Sigmoid colon (tissue), 7 donors: ENCODE data around the gene MSH2. TPM values are rescaled to one million over a fixed set of nuclear protein-coding genes. Genes with fewer than 3 reads are reported as not detected.

Experiments
- DNase-seq: peaks from one replicate; pipeline ENCODE4 v3.0.0-alpha.2; 2019
- H3K27ac ChIP-seq, 4 donors: fragments of 200-600 bp; sonication (generic); one replicate each; pipeline ENCODE4 v1.5.1; 2016 to 2019; ENCODE audit warnings: mild to moderate bottlenecking in 1 of 4
- H3K27me3 ChIP-seq, 3 donors: fragments of 200-600 bp; sonication (generic); one replicate each; pipeline ENCODE4 v1.5.1; 2019; ENCODE audit warnings: mild to moderate bottlenecking in 1 of 3
- H3K36me3 ChIP-seq, 4 donors: fragments of 200-600 bp; sonication (generic); one replicate each; pipeline ENCODE4 v1.5.1; 2016 to 2019
- H3K4me1 ChIP-seq, 4 donors: fragments of 200-600 bp; sonication (generic); one replicate each; pipeline ENCODE4 v1.5.1; 2017 to 2019
- H3K4me3 ChIP-seq, 4 donors: fragments of 200-600 bp; sonication (generic); one replicate each; pipeline ENCODE4 v1.5.1; 2017 to 2019; ENCODE audit warnings: mild to moderate bottlenecking in 2 of 4, moderate library complexity in 1 of 4
- H3K9me3 ChIP-seq, 4 donors: fragments of 200-600 bp in 3 of 4; sonication (generic) in 3 of 4; one replicate each; pipeline versions ENCODE4 v1.5.1 to v1.6.1; 2013 to 2019
- EP300 ChIP-seq, 4 donors: sonication (generic); formaldehyde crosslinking; IDR thresholded peaks; one replicate each; pipeline ENCODE4 v1.6.1; 2017; ENCODE audit warnings: antibody characterized with exemption in 4 of 4
- POLR2A ChIP-seq, 2 donors: fragments of 450-650 bp; IDR thresholded peaks; one replicate each; pipeline ENCODE4 v1.6.1; 2016; ENCODE audit warnings: antibody characterized with exemption in 2 of 2, mild to moderate bottlenecking in 2 of 2, moderate library complexity in 2 of 2
- POLR2AphosphoS5 ChIP-seq, 4 donors: sonication (generic); formaldehyde crosslinking; IDR thresholded peaks; one replicate each; pipeline ENCODE4 v1.6.1; 2017; ENCODE audit warnings: antibody characterized with exemption in 4 of 4
- WGBS, 2 donors: extraction: QIAGEN DNeasy Blood & Tissue Kit; methylation state at CpG; one replicate each; pipeline ENCODE4 v1.1.7; 2013; 5-methylcytosine and 5-hydroxymethylcytosine counted together
- intact Hi-C: fragments of 100-400 bp; cut with DNase I; formaldehyde crosslinking; loops from one replicate; pipeline ENCODE4 v1.15.1; 2023
- polyA plus RNA-seq, 3 donors: library from polyadenylated mRNA; stranded (reverse); fragments of 200-250 nt; gene quantifications; one replicate each; pipeline ENCODE4 v1.2.3, GENCODE V29; 2013
- total RNA-seq, 4 donors: library from RNA; depleted of rRNA; stranded (reverse); fragments of >200 nt; gene quantifications; one replicate each; pipeline ENCODE4 v1.1.0, GENCODE V29; 2016
- TF ChIP-seq, protein P1 (sequence below), 4 experiments: fragments of 450-650 bp in 3 of 4; fragments of 200-600 bp in 1 of 4; IDR thresholded peaks; one replicate each; pipeline ENCODE4 v1.5.1; 2016 to 2019; ENCODE audit warnings: antibody characterized with exemption in 4 of 4, mild to moderate bottlenecking in 3 of 4, moderate library complexity in 2 of 4
- donor health status: healthy with polysubstance abuse.
- donor health status: Bipolar disorder and iron deficiency.
- donor health status: healthy.

MSH2 gene
- total and polyA plus RNA-seq, 7 donors = 7.2 to 13.9 (median 9.4) TPM

DNA sequence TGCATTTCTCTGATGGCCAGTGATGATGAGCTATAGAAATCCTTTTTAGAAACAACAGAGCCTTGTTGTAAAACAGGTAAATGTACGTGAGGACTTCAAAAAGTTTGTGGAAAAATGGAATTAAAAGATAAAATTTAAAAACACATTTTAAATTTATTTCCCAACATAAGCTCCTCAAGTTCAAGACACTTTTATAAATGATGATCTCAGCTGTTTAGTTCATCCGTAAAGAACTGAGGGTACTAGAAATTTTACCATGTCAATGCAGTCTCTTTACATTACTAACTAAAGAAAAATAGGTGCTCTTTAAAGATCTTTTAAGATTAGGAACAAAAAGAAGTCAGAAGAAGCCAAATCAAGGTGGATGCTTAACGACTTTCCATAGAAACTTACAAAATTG lies 52.5 kb downstream of the MSH2 start:
- no peak for DNase-seq
- TF ChIP-seq POLR2AphosphoS5 (IDR thresholded peaks at IDR 0.05) (no peak), EP300 (IDR thresholded peaks at IDR 0.05) (no peak), POLR2A (IDR thresholded peaks at IDR 0.05) (no peak)
- TF ChIP-seq, protein P1, sequence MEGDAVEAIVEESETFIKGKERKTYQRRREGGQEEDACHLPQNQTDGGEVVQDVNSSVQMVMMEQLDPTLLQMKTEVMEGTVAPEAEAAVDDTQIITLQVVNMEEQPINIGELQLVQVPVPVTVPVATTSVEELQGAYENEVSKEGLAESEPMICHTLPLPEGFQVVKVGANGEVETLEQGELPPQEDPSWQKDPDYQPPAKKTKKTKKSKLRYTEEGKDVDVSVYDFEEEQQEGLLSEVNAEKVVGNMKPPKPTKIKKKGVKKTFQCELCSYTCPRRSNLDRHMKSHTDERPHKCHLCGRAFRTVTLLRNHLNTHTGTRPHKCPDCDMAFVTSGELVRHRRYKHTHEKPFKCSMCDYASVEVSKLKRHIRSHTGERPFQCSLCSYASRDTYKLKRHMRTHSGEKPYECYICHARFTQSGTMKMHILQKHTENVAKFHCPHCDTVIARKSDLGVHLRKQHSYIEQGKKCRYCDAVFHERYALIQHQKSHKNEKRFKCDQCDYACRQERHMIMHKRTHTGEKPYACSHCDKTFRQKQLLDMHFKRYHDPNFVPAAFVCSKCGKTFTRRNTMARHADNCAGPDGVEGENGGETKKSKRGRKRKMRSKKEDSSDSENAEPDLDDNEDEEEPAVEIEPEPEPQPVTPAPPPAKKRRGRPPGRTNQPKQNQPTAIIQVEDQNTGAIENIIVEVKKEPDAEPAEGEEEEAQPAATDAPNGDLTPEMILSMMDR (IDR thresholded peaks at IDR 0.05) = no peak
- Histone ChIP-seq H3K9me3 (no peaks in the 10 kb centered on the region), H3K27me3 (no peaks in the 10 kb centered on the region), H3K36me3 (no peaks in the 10 kb centered on the region), H3K4me3 (no peak overlapping the region), H3K27ac (no peak overlapping the region), H3K4me1 (no peaks in the 10 kb centered on the region)
- WGBS, 2 donors = 96 to 97% methylated on average over 3 of the region's 3 CpGs
- intact Hi-C loops = no loop called here

DNA sequence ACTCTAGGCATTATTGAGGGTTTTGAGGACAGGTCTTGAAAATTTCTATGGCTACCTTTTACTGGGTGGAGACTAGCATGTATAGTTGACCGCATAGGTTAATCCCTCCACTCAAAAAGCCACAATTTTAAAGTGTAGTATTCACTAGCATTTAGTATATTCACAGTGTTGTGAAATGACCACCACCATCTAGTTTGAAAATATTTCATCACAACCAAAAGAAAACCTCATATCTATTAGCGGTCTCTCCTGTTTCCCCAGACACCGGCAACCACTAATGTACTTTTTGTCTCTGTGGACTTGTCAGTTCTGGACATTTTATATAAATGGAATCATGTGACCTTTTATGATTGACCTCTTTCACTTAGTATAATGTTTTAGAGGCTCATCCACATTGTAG lies 53.9 kb downstream of the MSH2 start:
- Histone ChIP-seq H3K36me3 (no peaks in the 10 kb centered on the region), H3K4me1 (no peaks in the 10 kb centered on the region), H3K27me3 (no peaks in the 10 kb centered on the region), H3K4me3 (no peak overlapping the region), H3K27ac (no peak overlapping the region), H3K9me3 (no peaks in the 10 kb centered on the region)
- TF ChIP-seq, protein P1 (IDR thresholded peaks at IDR 0.05) = no peak
- no peak for TF ChIP-seq POLR2AphosphoS5 (IDR thresholded peaks at IDR 0.05)
- no peak for TF ChIP-seq EP300 (IDR thresholded peaks at IDR 0.05)
- TF ChIP-seq POLR2A (IDR thresholded peaks at IDR 0.05) = no peak
- WGBS, 2 donors = 95 to 98% methylated on average over 3 of the region's 3 CpGs
- DNase-seq = no peak
- intact Hi-C loops = no loop called here

DNA sequence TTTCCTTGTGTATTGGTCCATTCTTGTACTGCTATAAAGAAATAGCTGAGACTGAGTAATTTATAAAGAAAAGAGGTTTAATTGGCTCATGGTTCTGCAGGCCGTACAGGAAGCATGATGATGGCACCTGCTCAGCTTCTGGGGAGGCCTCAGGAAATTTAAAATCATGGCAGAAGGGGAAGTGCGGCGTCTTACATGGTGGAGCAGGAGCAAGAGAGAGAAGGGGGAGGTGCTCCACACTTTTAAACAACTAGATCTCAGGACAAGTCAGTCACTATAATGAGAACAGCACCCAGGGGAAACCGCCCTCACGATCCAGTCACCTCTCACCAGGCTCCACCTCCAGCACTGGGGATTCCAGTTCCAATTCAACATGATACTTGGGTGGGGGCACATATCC lies 54.3 kb downstream of the MSH2 start:
- 87 to 96% methylated on average over 5 of the region's 5 CpGs for WGBS, 2 donors
- H3K4me1 ChIP-seq = no peaks in the 10 kb centered on the region
- H3K27me3 ChIP-seq = no peaks in the 10 kb centered on the region
- no peaks in the 10 kb centered on the region for H3K9me3 ChIP-seq
- no peaks in the 10 kb centered on the region for H3K36me3 ChIP-seq
- intact Hi-C loops = no loop called here
- H3K27ac ChIP-seq = no peak overlapping the region
- H3K4me3 ChIP-seq = no peak overlapping the region
- no peak for DNase-seq
- TF ChIP-seq EP300 (IDR thresholded peaks at IDR 0.05) = no peak
- no peak for TF ChIP-seq POLR2A (IDR thresholded peaks at IDR 0.05)
- TF ChIP-seq POLR2AphosphoS5 (IDR thresholded peaks at IDR 0.05) = no peak
- TF ChIP-seq, protein P1 (IDR thresholded peaks at IDR 0.05) = no peak

DNA sequence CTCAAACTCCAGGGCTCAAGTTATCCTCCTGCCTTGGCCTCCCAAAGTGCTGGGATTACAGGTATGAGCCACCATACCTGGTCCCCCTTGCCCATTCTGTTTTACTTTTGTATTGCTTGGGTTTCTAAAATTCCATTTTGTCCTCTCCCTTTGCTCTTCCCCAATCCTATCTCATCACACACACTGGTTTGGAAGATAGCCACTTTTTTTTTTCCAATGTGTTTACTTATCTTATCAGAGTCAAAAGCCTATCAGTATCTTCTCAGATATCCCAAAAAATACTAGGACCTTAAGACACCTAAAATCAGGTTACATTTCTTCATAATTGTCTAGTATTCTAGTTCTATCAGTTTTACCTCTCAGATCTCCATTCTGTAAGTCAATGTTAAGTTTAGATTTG lies 56.1 kb downstream of the MSH2 start:
- DNase-seq = no peak
- intact Hi-C loops = no loop called here
- H3K27ac ChIP-seq = no peak overlapping the region
- H3K9me3 ChIP-seq = no peaks in the 10 kb centered on the region
- no peak for TF ChIP-seq POLR2AphosphoS5 (IDR thresholded peaks at IDR 0.05)
- no peak for TF ChIP-seq EP300 (IDR thresholded peaks at IDR 0.05)
- TF ChIP-seq, protein P1 (IDR thresholded peaks at IDR 0.05) = no peak
- no peak for TF ChIP-seq POLR2A (IDR thresholded peaks at IDR 0.05)
- no peaks in the 10 kb centered on the region for H3K27me3 ChIP-seq
- H3K4me1 ChIP-seq = no peaks in the 10 kb centered on the region
- no peak overlapping the region for H3K4me3 ChIP-seq
- H3K36me3 ChIP-seq = peaks cover 0 to 12% (median 0%) of the 10 kb centered on the region in 4 donors

- DNase-seq = no peak
- Histone ChIP-seq H3K27me3 (no peaks in the 10 kb centered on the region), H3K4me3 (no peak overlapping the region), H3K9me3 (no peaks in the 10 kb centered on the region), H3K4me1 (no peaks in the 10 kb centered on the region), H3K36me3 (peaks cover 0 to 22% (median 0%) of the 10 kb centered on the region in 4 donors), H3K27ac (no peak overlapping the region)
- TF ChIP-seq EP300 (IDR thresholded peaks at IDR 0.05) (no peak), POLR2AphosphoS5 (IDR thresholded peaks at IDR 0.05) (no peak), POLR2A (IDR thresholded peaks at IDR 0.05) (no peak)
- TF ChIP-seq, protein P1 (IDR thresholded peaks at IDR 0.05) = no peak
- intact Hi-C loops = no loop called here
Measured at GRCh38 chr2:47460766-47461165, 57.8 kb downstream of the MSH2 start.
